Measurements from ENCODE around the gene NFYA. TPM values are rescaled to one million over a fixed set of nuclear protein-coding genes. Genes with fewer than 3 reads are reported as not detected.

Gene NFYA
- total RNA-seq, 6 experiments from 2014 or later = 6.4 to 11.7 (median 7.7) TPM

DNA sequence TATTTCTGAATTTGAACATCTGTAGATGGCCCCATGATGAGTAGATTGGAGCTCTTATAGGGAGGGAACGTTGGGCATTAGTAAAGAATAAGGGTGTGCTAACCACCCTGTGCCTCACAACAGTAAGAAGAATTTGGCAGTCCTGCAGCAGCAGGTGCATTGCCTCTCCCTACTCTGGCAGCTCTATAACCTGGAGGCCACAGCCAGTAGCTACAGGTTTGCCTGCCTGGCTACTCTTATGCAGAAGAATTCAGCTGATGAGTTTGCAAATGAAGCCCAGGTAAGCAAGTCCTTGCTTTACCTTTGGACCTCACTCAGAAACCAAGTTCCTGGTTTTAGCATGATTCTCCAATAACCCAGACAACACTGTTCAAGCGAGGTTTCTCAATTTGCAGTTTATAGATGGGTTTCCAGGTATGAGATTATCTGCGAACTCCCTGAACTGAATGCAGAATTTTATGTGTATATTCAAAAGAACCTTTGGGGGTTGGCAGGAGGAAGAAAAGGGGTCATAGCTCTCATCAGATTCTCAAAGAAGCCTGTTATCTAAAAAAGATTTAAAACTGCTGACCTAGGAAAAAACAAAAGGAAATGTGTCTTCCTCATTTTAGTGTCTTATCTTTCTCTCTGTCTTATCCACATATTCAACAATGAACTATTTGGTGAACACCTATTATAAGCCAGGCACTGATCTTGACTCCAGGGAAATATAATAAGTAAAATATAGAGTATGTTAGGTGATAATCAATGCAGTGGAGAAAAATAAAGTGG, 62.5 kb downstream of the NFYA start:
- intact Hi-C loops (cut with DNase I) = no loop called here

GRCh38 chr6:41136911-41137310, 64.1 kb downstream of the NFYA start:
- no peaks in the 10 kb centered on the region for H3K9me3 ChIP-seq
- H3K36me3 ChIP-seq = no peaks in the 10 kb centered on the region
- DNase-seq = no peak
- no peak for ATAC-seq
- no peaks in the 10 kb centered on the region for H3K27me3 ChIP-seq
- H3K4me1 ChIP-seq = no peaks in the 10 kb centered on the region
- intact Hi-C loops (cut with DNase I) = no loop called here
- TF ChIP-seq, protein P1, sequence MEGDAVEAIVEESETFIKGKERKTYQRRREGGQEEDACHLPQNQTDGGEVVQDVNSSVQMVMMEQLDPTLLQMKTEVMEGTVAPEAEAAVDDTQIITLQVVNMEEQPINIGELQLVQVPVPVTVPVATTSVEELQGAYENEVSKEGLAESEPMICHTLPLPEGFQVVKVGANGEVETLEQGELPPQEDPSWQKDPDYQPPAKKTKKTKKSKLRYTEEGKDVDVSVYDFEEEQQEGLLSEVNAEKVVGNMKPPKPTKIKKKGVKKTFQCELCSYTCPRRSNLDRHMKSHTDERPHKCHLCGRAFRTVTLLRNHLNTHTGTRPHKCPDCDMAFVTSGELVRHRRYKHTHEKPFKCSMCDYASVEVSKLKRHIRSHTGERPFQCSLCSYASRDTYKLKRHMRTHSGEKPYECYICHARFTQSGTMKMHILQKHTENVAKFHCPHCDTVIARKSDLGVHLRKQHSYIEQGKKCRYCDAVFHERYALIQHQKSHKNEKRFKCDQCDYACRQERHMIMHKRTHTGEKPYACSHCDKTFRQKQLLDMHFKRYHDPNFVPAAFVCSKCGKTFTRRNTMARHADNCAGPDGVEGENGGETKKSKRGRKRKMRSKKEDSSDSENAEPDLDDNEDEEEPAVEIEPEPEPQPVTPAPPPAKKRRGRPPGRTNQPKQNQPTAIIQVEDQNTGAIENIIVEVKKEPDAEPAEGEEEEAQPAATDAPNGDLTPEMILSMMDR (IDR thresholded peaks at IDR 0.05) = no peak
- no peak for TF ChIP-seq POLR2A (IDR thresholded peaks at IDR 0.05)
- H3K4me3 ChIP-seq = no peak overlapping the region
- no peak overlapping the region for H3K27ac ChIP-seq

More for the DNA sequence above, 62.5 kb downstream of the NFYA start:
- no peaks in the 10 kb centered on the region for H3K4me1 ChIP-seq
- no peaks in the 10 kb centered on the region for H3K9me3 ChIP-seq
- no peak for ATAC-seq
- H3K27ac ChIP-seq = no peak overlapping the region
- DNase-seq = no peak
- WGBS (ENCODE audit: insufficient coverage, low coverage, low lambda C conversion rate, missing lambda C conversion rate) = 92% methylated on average over 3 of the region's 3 CpGs
- no peak overlapping the region for H3K4me3 ChIP-seq
- no peaks in the 10 kb centered on the region for H3K27me3 ChIP-seq
- TF ChIP-seq, protein P1 (IDR thresholded peaks at IDR 0.05) = no peak
- no peak for TF ChIP-seq POLR2A (IDR thresholded peaks at IDR 0.05)
- no peaks in the 10 kb centered on the region for H3K36me3 ChIP-seq

DNA sequence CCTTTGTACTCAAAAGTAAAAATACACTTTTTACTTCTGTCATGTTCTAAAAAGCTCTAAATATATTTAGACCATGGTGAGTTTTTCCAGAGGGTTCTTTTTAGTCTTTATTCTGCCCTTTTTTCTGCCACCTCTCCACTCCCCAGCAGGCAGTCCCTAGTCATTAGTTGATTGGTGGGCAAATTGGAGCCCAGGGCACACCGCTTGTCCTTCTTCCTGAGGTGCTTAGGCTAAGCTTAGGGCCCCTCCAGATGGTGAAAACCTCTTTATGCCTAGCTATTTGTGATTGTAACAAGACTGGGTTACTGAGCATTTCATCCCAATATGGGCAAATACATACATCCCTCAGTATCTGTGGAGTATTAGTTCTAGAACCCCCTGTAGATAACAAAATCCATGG, 75.1 kb downstream of the NFYA start:
- no peaks in the 10 kb centered on the region for H3K9me3 ChIP-seq
- H3K36me3 ChIP-seq = no peaks in the 10 kb centered on the region
- ATAC-seq = no peak
- H3K27me3 ChIP-seq = no peaks in the 10 kb centered on the region
- H3K27ac ChIP-seq = no peak overlapping the region
- no peaks in the 10 kb centered on the region for H3K4me1 ChIP-seq
- TF ChIP-seq POLR2A (IDR thresholded peaks at IDR 0.05) = no peak
- TF ChIP-seq, protein P1 (IDR thresholded peaks at IDR 0.05) = no peak
- intact Hi-C loops (cut with DNase I) = no loop called here
- H3K4me3 ChIP-seq = no peak overlapping the region
- DNase-seq = no peak
- 100% methylated on average over 1 of the region's 1 CpG for WGBS (ENCODE audit: insufficient coverage, low coverage, low lambda C conversion rate, missing lambda C conversion rate)

Other genes starting within 250 kb of the NFYA start
- gene UNC5CL, start 33.8 kb upstream of the NFYA start, total RNA-seq = 10 to 100 TPM in 4 of 6 experiments, 1 to 10 TPM in 2; 5.0 to 35.7 (median 13.5) TPM
- under 1 TPM; 0.22 to 0.86 (median 0.52) TPM for gene TSPO2, start 30.5 kb upstream of the NFYA start, total RNA-seq
- gene APOBEC2, start 19.8 kb upstream of the NFYA start, total RNA-seq = not detected
- 10 to 100 TPM; 14.8 to 26.2 (median 21.7) TPM for gene OARD1, start 618 bp upstream of the NFYA start, total RNA-seq
- under 1 TPM in 3 of 6 experiments, not detected in 3; 0.43 to 0.62 (median 0.46) TPM for gene TREML1, start 81.4 kb downstream of the NFYA start, total RNA-seq
- 1 to 10 TPM in 3 of 6 experiments, under 1 TPM in 3; 0.20 to 4.6 (median 2.3) TPM for gene TREM2, start 90.1 kb downstream of the NFYA start, total RNA-seq
- under 1 TPM in 4 of 6 experiments, not detected in 2; 0.06 to 0.20 (median 0.12) TPM for gene TREML2, start 128.2 kb downstream of the NFYA start, total RNA-seq
- gene TREML4, start 155.4 kb downstream of the NFYA start, total RNA-seq = under 1 TPM in 2 of 6 experiments, not detected in 4; 0.10 to 0.12 TPM
- gene TREM1, start 213.7 kb downstream of the NFYA start, total RNA-seq = 1 to 10 TPM in 1 of 6 experiments, under 1 TPM in 4, not detected in 1; 0.51 to 3.3 (median 0.88) TPM

Measured in right lobe of liver (tissue), 6 donors.